GM12891 (cell line): ENCODE data around the gene STPG1.

Experiments
- POLR2AphosphoS5 ChIP-seq: IDR thresholded peaks from 2 replicates; pipeline ENCODE4 v1.6.1; 2011; ENCODE audit warnings: low read depth, low read length, control low read depth
- SPI1 ChIP-seq: IDR thresholded peaks from 2 replicates; pipeline ENCODE4 v1.6.1; 2011; ENCODE audit warnings: low read depth, low read length, control low read depth

- TF ChIP-seq POLR2AphosphoS5, result no peak
- no peak for TF ChIP-seq SPI1
These were observed 10.6 kb upstream of the STPG1 start for GRCh38 chr1:24424207-24424606.
